ENCODE measurements around the gene CHRNA10.

Gene CHRNA10

GRCh38 chr11:3671334-3672254 is at the start of gene CHRNA10:
Gene CHRNA10 (minus strand): TSS chr11:3671384. CDS start chr11:3671312, 72 bp downstream.
- no peak for DNase-seq

- DNase-seq = no peak
Observed at GRCh38 chr11:3712274-3712673, 41.1 kb upstream of the CHRNA10 start.

- DNase-seq = no peak
Observed at GRCh38 chr11:3710485-3711259, 39.5 kb upstream of the CHRNA10 start.

- DNase-seq = no peak
Observed at GRCh38 chr11:3709977-3710376, 38.8 kb upstream of the CHRNA10 start.

- no peak for DNase-seq
Observed at GRCh38 chr11:3707176-3707575, 36.0 kb upstream of the CHRNA10 start.

GRCh38 chr11:3703383-3703782 is 32.2 kb upstream of the CHRNA10 start:
- no peak for DNase-seq

GRCh38 chr11:3700910-3701309 is 29.7 kb upstream of the CHRNA10 start:
- DNase-seq = no peak

- no peak for DNase-seq
Observed at GRCh38 chr11:3700410-3700809, 29.2 kb upstream of the CHRNA10 start.

GRCh38 chr11:3686751-3687150 is 15.6 kb upstream of the CHRNA10 start:
- no peak for DNase-seq

- DNase-seq = no peak
Observed at GRCh38 chr11:3685923-3686322, 14.7 kb upstream of the CHRNA10 start.

- no peak for DNase-seq
Observed at GRCh38 chr11:3684819-3685172, 13.6 kb upstream of the CHRNA10 start.

GRCh38 chr11:3684129-3684818 is 13.1 kb upstream of the CHRNA10 start:
- DNase-seq = no peak

- no peak for DNase-seq
Observed at GRCh38 chr11:3683039-3683438, 11.9 kb upstream of the CHRNA10 start.

GRCh38 chr11:3679077-3679476 is 7.9 kb upstream of the CHRNA10 start:
- DNase-seq = no peak

- DNase-seq = no peak
Observed at GRCh38 chr11:3675971-3676370, 4.8 kb upstream of the CHRNA10 start.

GRCh38 chr11:3674189-3674588 is 3.0 kb upstream of the CHRNA10 start:
- DNase-seq = no peak

GRCh38 chr11:3669742-3670183 is 1.4 kb downstream of the CHRNA10 start:
- no peak for DNase-seq

GRCh38 chr11:3669128-3669527 is 2.1 kb downstream of the CHRNA10 start:
- DNase-seq = no peak

- no peak for DNase-seq
Observed at GRCh38 chr11:3667149-3668035, 3.8 kb downstream of the CHRNA10 start.

- DNase-seq = no peak
Observed at GRCh38 chr11:3666023-3666530, 5.1 kb downstream of the CHRNA10 start.

GRCh38 chr11:3665336-3666022 is 5.7 kb downstream of the CHRNA10 start:
- DNase-seq = no peak

Data from CD4-positive, alpha-beta T cell treated with Interleukin-15 for 1 hour (primary cell).